GM23338 (cell line): ENCODE data around the gene RHBDF2. TPM values are rescaled to one million over a fixed set of nuclear protein-coding genes. Genes with fewer than 3 reads are reported as not detected.
A peak's percentile ranks its signal among the peaks of the same experiment; 100 is the strongest.

Experiments
- ATAC-seq: fragments of 200-7000 bp; cut with Tn5 transposase; 3 replicates; pipeline ENCODE4 v1.9.1; 2020
- DNase-seq: peaks from one replicate; pipeline ENCODE4 v3.0.0-alpha.2; 2015; ENCODE audit warnings: low spot score
- H2AFZ ChIP-seq: fragments of 200-600 bp; sonication (generic); 2 replicates; pipeline ENCODE4 v1.8.0; 2016; ENCODE audit warnings: antibody characterized with exemption, mild to moderate bottlenecking, moderate library complexity
- H3F3A ChIP-seq: fragments of 200-600 bp; sonication (generic); replicated peaks from 2 replicates; pipeline ENCODE4 v1.8.0; 2017; ENCODE audit warnings: antibody characterized with exemption, mixed run types, low read depth
- H3K27ac ChIP-seq: fragments of 200-600 bp; sonication (generic); 2 replicates; pipeline ENCODE4 v1.6.1; 2016; ENCODE audit warnings: low read depth
- H3K27me3 ChIP-seq: fragments of 200-600 bp; sonication (generic); 2 replicates; pipeline ENCODE4 v1.8.0; 2016; ENCODE audit warnings: mild to moderate bottlenecking, mixed run types, moderate library complexity; ENCODE audit not compliant: insufficient read depth
- H3K36me3 ChIP-seq: fragments of 200-600 bp; sonication (generic); 2 replicates; pipeline ENCODE4 v1.8.0; 2016; ENCODE audit warnings: mild to moderate bottlenecking; ENCODE audit not compliant: insufficient read depth
- H3K4me1 ChIP-seq: fragments of 200-600 bp; sonication (generic); 2 replicates; pipeline ENCODE4 v1.8.0; 2016; ENCODE audit warnings: mild to moderate bottlenecking, moderate library complexity; ENCODE audit not compliant: insufficient read depth
- H3K4me2 ChIP-seq: fragments of 200-600 bp; sonication (generic); 2 replicates; pipeline ENCODE4 v1.7.1; 2017; ENCODE audit warnings: mixed run types
- H3K4me3 ChIP-seq: fragments of 200-600 bp; sonication (generic); 2 replicates; pipeline ENCODE4 v1.6.1; 2016; ENCODE audit warnings: mixed run types
- H3K79me2 ChIP-seq: fragments of 200-600 bp; sonication (generic); replicated peaks from 2 replicates; pipeline ENCODE4 v1.8.0; 2017; ENCODE audit warnings: mild to moderate bottlenecking; ENCODE audit not compliant: insufficient read depth
- H3K9me2 ChIP-seq: fragments of 200-600 bp; sonication (generic); 2 replicates; pipeline ENCODE4 v1.8.0; 2017; ENCODE audit not compliant: insufficient read depth
- H4K20me1 ChIP-seq: fragments of 200-600 bp; sonication (generic); replicated peaks from 2 replicates; pipeline ENCODE4 v1.8.0; 2017; ENCODE audit warnings: mild to moderate bottlenecking; ENCODE audit not compliant: insufficient read depth
- H3K27ac Mint-ChIP-seq: 2 replicates; pipeline ENCODE4 v1.8.0; 2020; ENCODE audit warnings: inconsistent platforms, mild to moderate bottlenecking, moderate library complexity, mixed read lengths
- H3K27me3 Mint-ChIP-seq: 3 replicates; pipeline ENCODE4 v1.8.0; 2022; ENCODE audit warnings: low read depth, mild to moderate bottlenecking, moderate library complexity, mixed read lengths, inconsistent platforms; ENCODE audit not compliant: insufficient read depth, poor library complexity
- H3K36me3 Mint-ChIP-seq: 3 replicates; pipeline ENCODE4 v1.8.0; 2021; ENCODE audit warnings: low read depth, mild to moderate bottlenecking, inconsistent platforms, moderate library complexity, mixed read lengths
- H3K4me1 Mint-ChIP-seq: 3 replicates; pipeline ENCODE4 v1.8.0; 2020; ENCODE audit warnings: mild to moderate bottlenecking, inconsistent platforms, mixed read lengths
- H3K4me3 Mint-ChIP-seq: 3 replicates; pipeline ENCODE4 v1.8.0; 2021; ENCODE audit warnings: moderate library complexity, mild to moderate bottlenecking, inconsistent platforms, mixed read lengths
- H3K9me3 Mint-ChIP-seq: 3 replicates; pipeline ENCODE4 v1.8.0; 2020; ENCODE audit warnings: moderate library complexity, mild to moderate bottlenecking, inconsistent platforms, mixed read lengths
- CREB1 ChIP-seq: fragments of 250-450 bp; sonication (Bioruptor Pico); IDR thresholded peaks from 2 replicates; pipeline ENCODE4 v1.5.0; 2020; ENCODE audit warnings: low read depth, mild to moderate bottlenecking, moderate library complexity
- CTCF ChIP-seq, 2 experiments: fragments of 200-600 bp in 1 of 2; sonication (generic) in 1 of 2; conservative IDR thresholded peaks; 2 replicates each; pipeline versions ENCODE4 v1.5.1 to v1.6.1; 2016 to 2017; ENCODE audit warnings: antibody characterized with exemption in 2 of 2, low read depth in 2 of 2, mild to moderate bottlenecking in 2 of 2, moderate library complexity in 1 of 2
- ETS1 ChIP-seq: IDR thresholded peaks from 2 replicates; pipeline ENCODE4 v1.6.1; 2016; ENCODE audit warnings: antibody characterized with exemption
- EZH2 ChIP-seq: fragments of 200-600 bp; sonication (generic); IDR thresholded peaks from one replicate; pipeline ENCODE4 v1.8.0; 2017; ENCODE audit warnings: antibody characterized with exemption, mild to moderate bottlenecking, low read depth; ENCODE audit not compliant: unreplicated experiment
- EZH2phosphoT487 ChIP-seq: fragments of 200-600 bp; sonication (generic); IDR thresholded peaks from one replicate; pipeline ENCODE4 v1.8.1; 2018; ENCODE audit warnings: antibody characterized with exemption; ENCODE audit not compliant: unreplicated experiment
- JUNB ChIP-seq: IDR thresholded peaks from one replicate; pipeline ENCODE4 v1.6.1; 2016; ENCODE audit warnings: antibody characterized with exemption; ENCODE audit not compliant: unreplicated experiment
- NANOG ChIP-seq: IDR thresholded peaks from 2 replicates; pipeline ENCODE4 v1.6.1; 2016; ENCODE audit warnings: antibody characterized with exemption, borderline replicate concordance
- POLR2AphosphoS5 ChIP-seq: IDR thresholded peaks from 2 replicates; pipeline ENCODE4 v1.6.1; 2016; ENCODE audit warnings: antibody characterized with exemption, low read depth
- REST ChIP-seq: IDR thresholded peaks from one replicate; pipeline ENCODE4 v1.6.1; 2018; ENCODE audit warnings: antibody characterized with exemption; ENCODE audit not compliant: unreplicated experiment
- STAT1 ChIP-seq: IDR thresholded peaks from one replicate; pipeline ENCODE4 v1.6.1; 2016; ENCODE audit warnings: antibody characterized with exemption; ENCODE audit not compliant: unreplicated experiment
- ZNF114 ChIP-seq: fragments of 250-450 bp; sonication (Bioruptor Pico); IDR thresholded peaks from 2 replicates; pipeline ENCODE4 v1.5.0; 2020; ENCODE audit warnings: mild to moderate bottlenecking, moderate library complexity
- ZNF331 ChIP-seq: fragments of 250-450 bp; sonication (Bioruptor Pico); IDR thresholded peaks from 2 replicates; pipeline ENCODE4 v1.5.0; 2020; ENCODE audit warnings: low read depth, mild to moderate bottlenecking, moderate library complexity
- ZNF462 ChIP-seq: fragments of 250-450 bp; sonication (Bioruptor Pico); IDR thresholded peaks from 2 replicates; pipeline ENCODE4 v1.5.0; 2020; ENCODE audit warnings: mild to moderate bottlenecking, moderate library complexity
- polyA plus RNA-seq: library from polyadenylated mRNA; unstranded; fragments of >200 nt; fragmentation: Nextera tagmentation; extraction: Ambion mirVana; gene quantifications from 2 replicates; pipeline ENCODE4 v1.2.1, GENCODE V29; 2016
- total RNA-seq: library from RNA; depleted of rRNA; stranded (reverse); fragments of >200 nt; shearing (Covaris generic); gene quantifications from 2 replicates; pipeline ENCODE4 v1.2.3, GENCODE V29; 2014

Gene RHBDF2
- total and polyA plus RNA-seq, 2 experiments from 2014 or later = 9.4 to 29.5 TPM

GRCh38 chr17:76501827-76502307, 644 bp upstream of the RHBDF2 start:
- no peak overlapping the region for H3K27ac Mint-ChIP-seq
- 0 out of 2 replicates have a peak, but pooled peaks cover 3% of the 10 kb centered on the region for H3F3A ChIP-seq
- H3K27me3 ChIP-seq = peaks cover 4% of the 10 kb centered on the region; the same call in 1 of the 2 replicates
- H2AFZ ChIP-seq = peak overlapping the region; percentile 90
- no peak for TF ChIP-seq POLR2AphosphoS5
- no peak for TF ChIP-seq ZNF331 (CRISPR knock-in tag)
- TF ChIP-seq ZNF462 (CRISPR knock-in tag) = no peak
- no peak for TF ChIP-seq ETS1
- no peak for TF ChIP-seq CTCF (conservative IDR thresholded peaks at IDR 0.05; ENCODE audit: low read depth in 2 of 2)
- TF ChIP-seq EZH2 = no peak
- no peak for TF ChIP-seq EZH2phosphoT487
- no peak for TF ChIP-seq CREB1
- no peak for TF ChIP-seq ZNF114 (CRISPR knock-in tag)
- TF ChIP-seq JUNB = no peak
- no peak for TF ChIP-seq STAT1
- no peak for TF ChIP-seq REST
- TF ChIP-seq NANOG = no peak
- no peaks in the 10 kb centered on the region for H3K36me3 Mint-ChIP-seq
- H3K4me1 Mint-ChIP-seq = peaks cover 53% of the 10 kb centered on the region
- H3K79me2 ChIP-seq = peaks cover 3% of the 10 kb centered on the region; the same call in 1 of the 2 replicates
- H3K4me1 ChIP-seq = peaks cover 25% of the 10 kb centered on the region; the same call in 1 of the 2 replicates
- peak overlapping the region; percentile 72; the same call in 1 of the 2 replicates for H3K4me2 ChIP-seq
- H3K9me3 Mint-ChIP-seq = no peaks in the 10 kb centered on the region
- no peaks in the 10 kb centered on the region for H3K9me2 ChIP-seq
- DNase-seq (no peak), ATAC-seq (no peak)
- H3K36me3 ChIP-seq = no peaks in the 10 kb centered on the region
- H3K27me3 Mint-ChIP-seq = peaks cover 22% of the 10 kb centered on the region
- H3K4me3 ChIP-seq = peak overlapping the region; percentile 87; the same call in 1 of the 2 replicates
- H4K20me1 ChIP-seq = no peaks in the 10 kb centered on the region; the same call in 1 of the 2 replicates
- peak overlapping the region; percentile 70 for H3K4me3 Mint-ChIP-seq
- no peak overlapping the region for H3K27ac ChIP-seq
